MV-4-11 (cell line): ENCODE measurements around the gene CACNA1C.
A peak's percentile ranks its signal among the peaks of the same experiment; 100 is the strongest.

Experiments used
- DNase-seq: peaks from one replicate; lab custom pipeline; 2025; lab: John Stamatoyannopoulos, UW

CACNA1C gene

GRCh38 chr12:2414810-2415567 lies 362.2 kb downstream of the CACNA1C start:
- DNase-seq: no peak

DNA sequence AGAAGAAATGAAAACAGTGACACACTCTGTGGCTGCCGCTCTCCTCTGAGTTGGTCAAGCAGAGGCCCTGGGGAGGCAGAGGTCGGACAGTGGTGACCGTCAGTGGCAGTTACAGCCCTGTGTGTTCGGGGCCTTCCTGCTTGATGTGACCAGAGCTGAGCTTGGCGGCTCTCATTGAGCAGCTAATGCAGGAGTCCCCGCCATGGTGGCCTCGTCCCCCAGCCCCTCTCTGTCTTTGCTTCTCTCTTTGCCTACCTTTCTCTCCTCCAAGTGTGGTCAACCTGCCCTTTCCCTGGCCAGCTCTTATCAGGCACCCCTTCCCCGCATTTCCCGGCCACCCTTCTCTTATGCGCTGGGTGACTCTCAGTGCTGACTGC lies 362.8 kb downstream of the CACNA1C start:
- DNase-seq: peak; percentile 70

DNA sequence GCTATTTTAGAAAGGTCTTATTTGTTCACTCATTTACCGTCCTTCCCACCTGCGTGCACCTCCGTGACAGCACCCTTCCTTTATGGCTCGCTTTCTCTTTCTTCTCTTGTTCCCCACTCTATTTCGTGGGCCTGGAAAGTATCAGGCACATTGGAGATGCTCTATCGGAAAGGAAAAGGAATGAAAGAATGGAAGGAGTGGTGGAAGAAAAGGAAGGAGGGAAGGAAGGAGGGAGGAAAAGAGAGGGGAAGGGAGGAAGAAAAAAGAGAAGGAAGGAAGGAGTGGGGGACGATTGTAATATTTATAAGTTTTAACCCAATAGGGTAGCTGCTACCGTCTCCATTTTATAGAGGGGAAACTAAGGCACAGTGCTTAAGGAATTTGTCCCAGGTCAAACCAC lies 363.4 kb downstream of the CACNA1C start:
- no peak for DNase-seq

DNA sequence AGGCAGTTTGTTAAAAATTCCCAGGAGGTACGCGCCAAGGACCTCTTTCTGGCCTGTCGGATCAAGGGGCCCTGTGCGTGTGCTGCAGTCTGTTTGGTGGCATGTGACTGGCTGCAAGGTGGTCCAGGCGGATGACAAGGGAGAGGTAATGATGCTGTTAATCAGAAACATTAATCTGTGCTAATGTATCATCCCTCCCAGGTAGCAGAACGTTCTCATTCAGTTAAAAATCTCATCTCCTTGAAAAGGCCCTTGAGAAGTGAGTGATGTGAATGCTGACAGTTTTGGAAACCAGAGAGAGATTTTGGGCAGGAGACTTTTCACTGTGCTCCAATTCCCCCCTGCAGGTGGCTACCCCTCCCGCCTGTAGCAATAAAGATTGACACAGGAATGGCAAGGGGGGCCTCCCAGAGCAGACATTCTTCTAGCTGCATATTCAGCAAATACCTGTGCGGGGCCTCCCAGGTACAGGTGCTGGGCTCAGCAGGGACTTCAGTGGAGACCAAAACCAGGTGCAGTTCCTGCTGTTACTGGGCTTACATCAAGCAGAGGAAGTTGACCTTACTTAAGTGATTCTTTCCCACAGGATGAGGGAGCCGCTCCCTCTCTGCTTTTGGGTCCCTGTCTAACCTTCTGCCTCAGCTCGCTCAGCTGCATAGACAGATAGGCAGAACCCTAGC lies 364.8 kb downstream of the CACNA1C start:
- DNase-seq: no peak

- DNase-seq: no peak
Observed at GRCh38 chr12:2418579-2418978, 365.8 kb downstream of the CACNA1C start.

DNA sequence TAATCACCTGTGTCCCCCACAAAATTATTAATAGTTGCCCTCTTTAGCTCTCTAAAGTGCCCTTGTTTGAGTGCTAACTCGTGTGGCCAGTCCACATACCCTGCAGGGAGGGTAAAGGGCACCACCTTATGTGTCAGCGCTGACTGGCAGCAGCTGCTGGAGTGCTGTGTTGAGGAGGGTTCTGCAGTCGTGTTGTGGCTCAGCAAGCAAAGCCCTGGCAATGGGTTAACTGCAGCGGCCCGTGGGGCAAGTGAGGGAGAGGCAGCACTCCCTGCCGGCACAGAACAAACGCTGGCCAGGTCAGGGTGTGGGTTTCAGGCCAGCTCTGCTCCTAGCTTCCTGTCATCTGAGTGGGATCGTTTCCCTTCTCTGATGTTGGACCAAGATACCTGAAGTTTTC lies 369.8 kb downstream of the CACNA1C start:
- no peak for DNase-seq

DNA sequence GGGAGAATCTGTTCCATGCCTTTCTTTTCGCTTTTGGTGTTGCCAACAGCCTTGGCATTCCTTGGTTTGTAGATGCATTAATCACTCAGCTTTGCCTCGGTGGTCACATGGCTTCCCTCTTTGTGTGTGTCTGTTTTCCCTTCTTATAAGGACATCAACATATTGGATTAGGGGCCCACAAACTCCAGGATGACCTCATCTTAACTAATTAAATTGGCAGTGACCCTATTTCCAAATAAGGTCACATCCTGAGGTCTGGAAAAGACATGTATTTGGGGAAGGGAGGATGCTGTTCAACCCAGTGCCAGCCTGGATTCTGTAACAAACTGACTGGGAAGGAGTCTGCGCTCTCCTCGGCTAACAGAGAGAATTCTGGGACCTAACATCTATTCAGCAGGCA lies 376.2 kb downstream of the CACNA1C start:
- no peak for DNase-seq

DNA sequence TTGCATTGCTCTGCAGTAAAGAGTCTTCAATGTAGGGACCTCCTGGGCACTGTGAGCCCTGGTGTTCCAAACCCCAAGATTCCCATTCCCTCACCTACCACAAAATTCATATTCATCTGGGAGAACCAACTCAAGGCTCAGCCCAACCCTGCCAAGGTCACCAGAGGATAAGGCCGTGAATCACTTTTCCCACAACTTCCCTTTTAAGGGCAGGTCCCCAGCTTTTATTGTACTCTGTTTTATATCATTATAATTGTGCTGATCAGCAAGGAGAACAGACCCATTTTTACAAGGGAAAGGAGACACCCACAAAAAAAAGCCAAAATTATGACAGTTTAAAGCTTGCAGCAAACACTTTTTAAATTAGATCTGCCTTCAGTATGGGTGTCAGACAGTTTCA lies 379.0 kb downstream of the CACNA1C start:
- peak; percentile 9 for DNase-seq

DNA sequence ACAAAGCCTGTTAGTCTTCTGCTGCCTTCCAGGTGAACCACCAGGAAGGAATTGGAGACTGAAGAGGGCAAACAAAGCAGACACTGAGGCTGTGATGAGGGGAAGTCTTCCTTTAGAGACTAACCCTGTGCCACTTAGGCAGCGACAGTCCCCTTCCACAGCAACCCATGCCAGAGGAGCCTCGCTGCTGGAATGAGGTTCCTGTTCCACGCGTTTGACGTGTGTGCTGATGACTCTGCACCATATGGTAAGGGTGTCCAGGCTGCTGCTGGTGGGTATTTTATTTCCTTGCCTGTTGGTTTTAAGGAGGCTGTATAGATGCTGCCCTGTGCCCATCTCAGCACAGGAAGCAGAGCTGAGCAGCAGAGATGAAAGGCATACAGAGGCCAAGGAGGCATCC lies 380.1 kb downstream of the CACNA1C start:
- DNase-seq: no peak

DNA sequence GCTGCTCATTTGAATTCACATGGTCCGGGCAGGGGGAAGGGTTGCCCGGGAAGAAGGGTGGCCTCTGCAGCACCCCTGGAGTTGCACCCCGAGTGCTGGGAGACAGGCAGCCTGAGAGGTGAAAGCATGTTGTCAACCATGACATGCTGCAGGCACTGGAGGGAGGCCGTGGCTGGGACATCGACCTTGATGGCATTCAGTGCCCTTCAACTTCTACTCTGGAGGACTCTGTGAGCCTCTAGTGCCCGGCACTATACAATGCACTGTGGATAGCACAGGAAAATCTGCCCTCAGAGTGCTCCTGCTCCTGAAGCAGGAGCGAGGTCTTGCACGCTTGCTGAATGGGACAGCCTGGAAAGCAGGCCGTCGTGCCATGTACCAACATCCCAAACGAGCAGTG lies 382.7 kb downstream of the CACNA1C start:
- DNase-seq: no peak

- peak; percentile 14 for DNase-seq
Observed at GRCh38 chr12:2439332-2440100, 386.7 kb downstream of the CACNA1C start.

- DNase-seq: no peak
Observed at GRCh38 chr12:2443776-2444175, 391.0 kb downstream of the CACNA1C start.

GRCh38 chr12:2445968-2446367 lies 393.2 kb downstream of the CACNA1C start:
- no peak for DNase-seq

DNA sequence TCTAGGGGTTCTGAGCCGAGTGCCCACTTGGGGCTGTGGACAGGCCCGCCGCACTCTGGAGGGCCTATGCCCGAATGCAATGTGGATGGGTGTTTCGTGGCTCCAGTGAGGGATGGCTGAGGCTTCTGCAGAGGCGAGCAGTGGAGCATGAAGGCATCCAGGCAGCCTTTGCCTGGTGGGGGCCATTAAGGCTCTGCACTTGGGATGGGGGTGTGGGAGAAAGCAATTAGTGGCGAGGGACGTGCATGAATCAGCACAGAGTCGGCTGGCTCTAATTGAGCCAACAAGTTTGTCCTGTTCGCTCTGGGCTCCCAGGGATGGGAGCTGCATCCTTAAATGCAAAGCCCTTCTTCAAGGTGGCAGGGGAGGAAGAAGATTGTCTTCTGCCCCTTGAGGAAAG lies 395.1 kb downstream of the CACNA1C start:
- no peak for DNase-seq

GRCh38 chr12:2449586-2449985 lies 396.8 kb downstream of the CACNA1C start:
- DNase-seq: no peak

DNA sequence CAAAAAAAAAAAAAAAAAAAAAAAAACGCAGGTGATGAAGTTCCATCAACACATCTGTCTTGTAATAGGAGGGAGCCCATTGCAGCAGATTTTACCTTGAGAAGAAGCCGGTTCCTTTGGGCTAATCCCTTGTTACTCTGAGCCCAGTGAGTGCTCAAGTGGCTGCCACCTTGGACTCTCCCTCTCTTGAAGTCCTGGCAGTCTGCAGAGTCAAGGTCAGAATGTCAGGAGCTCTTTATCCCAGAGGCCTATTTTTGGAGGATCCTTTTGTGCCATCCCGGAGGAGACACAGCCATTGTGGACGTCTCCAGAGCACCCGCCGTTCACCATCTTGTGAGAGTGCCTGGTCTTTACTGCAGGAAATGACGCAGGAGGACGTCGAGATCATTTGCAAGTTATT lies 397.8 kb downstream of the CACNA1C start:
- DNase-seq: no peak

GRCh38 chr12:2451025-2451424 lies 398.2 kb downstream of the CACNA1C start:
- no peak for DNase-seq

- no peak for DNase-seq
Observed at GRCh38 chr12:2451497-2451896, 398.7 kb downstream of the CACNA1C start.

GRCh38 chr12:2453076-2453760 lies 400.4 kb downstream of the CACNA1C start:
- no peak for DNase-seq

- DNase-seq: peak; percentile 54
Observed at GRCh38 chr12:2453761-2454090, 400.9 kb downstream of the CACNA1C start.

GRCh38 chr12:2454601-2455177 lies 401.9 kb downstream of the CACNA1C start:
- DNase-seq: peak; percentile 2

GRCh38 chr12:2455410-2455809 lies 402.6 kb downstream of the CACNA1C start:
- no peak for DNase-seq
